HG03097 (cell line): ENCODE measurements around the gene PRKAR1A.

Source experiments
- ATAC-seq: cut with Tn5 transposase; IDR thresholded peaks from one replicate; pipeline ENCODE4 v1.9.1; 2021; ENCODE audit not compliant: unreplicated experiment, low FRiP score

The PRKAR1A gene

GRCh38 chr17:68539548-68540467 lies 27.6 kb downstream of the PRKAR1A start:
- ATAC-seq, result no peak

- ATAC-seq, result no peak
Measured at GRCh38 chr17:68540981-68541380, 28.8 kb downstream of the PRKAR1A start.

- ATAC-seq, result no peak
Measured at GRCh38 chr17:68541816-68542215, 29.6 kb downstream of the PRKAR1A start.

GRCh38 chr17:68542698-68543463 lies 30.7 kb downstream of the PRKAR1A start:
- no peak for ATAC-seq

GRCh38 chr17:68544111-68544915 lies 32.1 kb downstream of the PRKAR1A start:
- no peak for ATAC-seq

- ATAC-seq, result no peak
Measured at GRCh38 chr17:68556551-68556950, 44.3 kb downstream of the PRKAR1A start.

- no peak for ATAC-seq
Measured at GRCh38 chr17:68559316-68559715, 47.1 kb downstream of the PRKAR1A start.

- no peak for ATAC-seq
Measured at GRCh38 chr17:68560966-68561720, 48.9 kb downstream of the PRKAR1A start.

- ATAC-seq, result no peak
Measured at GRCh38 chr17:68562736-68563135, 50.5 kb downstream of the PRKAR1A start.

- no peak for ATAC-seq
Measured at GRCh38 chr17:68564415-68565111, 52.3 kb downstream of the PRKAR1A start.

- ATAC-seq, result no peak
Measured at GRCh38 chr17:68565661-68566441, 53.6 kb downstream of the PRKAR1A start.

GRCh38 chr17:68566442-68566738 lies 54.2 kb downstream of the PRKAR1A start:
- no peak for ATAC-seq

GRCh38 chr17:68567035-68567434 lies 54.8 kb downstream of the PRKAR1A start:
- no peak for ATAC-seq

GRCh38 chr17:68567581-68567980 lies 55.4 kb downstream of the PRKAR1A start:
- no peak for ATAC-seq

GRCh38 chr17:68568581-68568980 lies 56.4 kb downstream of the PRKAR1A start:
- no peak for ATAC-seq

GRCh38 chr17:68569346-68569745 lies 57.1 kb downstream of the PRKAR1A start:
- no peak for ATAC-seq

GRCh38 chr17:68570526-68570925 lies 58.3 kb downstream of the PRKAR1A start:
- no peak for ATAC-seq

- no peak for ATAC-seq
Measured at GRCh38 chr17:68572138-68572842, 60.1 kb downstream of the PRKAR1A start.
